HL-60 (cell line): ENCODE measurements around the gene BCL7B.

Source experiments
- DNase-seq, 2 experiments: peaks; one replicate each; pipeline ENCODE4 v3.0.0-alpha.2; 2010 to 2020; ENCODE audit warnings: low read depth in 1 of 2, low spot score in 1 of 2
- H3K27ac ChIP-seq: fragments of 250-450 bp; sonication (Bioruptor Pico); replicated peaks from 2 replicates; pipeline ENCODE4 v1.5.1; 2020; ENCODE audit warnings: mild to moderate bottlenecking, moderate library complexity
- H3K27me3 ChIP-seq: fragments of 250-450 bp; sonication (Bioruptor Pico); 2 replicates; pipeline ENCODE4 v1.5.1; 2021; ENCODE audit warnings: mild to moderate bottlenecking, moderate library complexity; ENCODE audit not compliant: insufficient read depth, poor library complexity, severe bottlenecking
- H3K4me3 ChIP-seq: replicated peaks from 2 replicates; pipeline ENCODE4 v1.5.1; 2011; ENCODE audit warnings: mild to moderate bottlenecking, control low read depth, low read length; ENCODE audit not compliant: insufficient read depth
- CTCF ChIP-seq: IDR thresholded peaks from one replicate; pipeline ENCODE4 v1.5.1; 2011; ENCODE audit warnings: low read length, control low read depth, inconsistent platforms; ENCODE audit not compliant: insufficient read depth
- GABPA ChIP-seq: IDR thresholded peaks from 2 replicates; pipeline ENCODE4 v1.6.1; 2012; ENCODE audit warnings: low read depth
- POLR2AphosphoS5 ChIP-seq: IDR thresholded peaks from 2 replicates; pipeline ENCODE4 v1.6.1; 2012; ENCODE audit warnings: low read depth
- REST ChIP-seq: IDR thresholded peaks from 2 replicates; pipeline ENCODE4 v1.6.1; 2012; ENCODE audit warnings: low read depth; ENCODE audit not compliant: insufficient replicate concordance
- SPI1 ChIP-seq: IDR thresholded peaks from 2 replicates; pipeline ENCODE4 v1.6.1; 2012; ENCODE audit warnings: low read depth, mild to moderate bottlenecking, borderline replicate concordance

The BCL7B gene

GRCh38 chr7:73570521-73570920 lies 13.0 kb upstream of the BCL7B start:
- no peak overlapping the region for H3K27ac ChIP-seq
- no peak overlapping the region for H3K4me3 ChIP-seq
- no peak for DNase-seq
- TF ChIP-seq POLR2AphosphoS5 (no peak), CTCF (no peak), REST (no peak), GABPA (no peak), SPI1 (no peak)
- no peaks in the 10 kb centered on the region for H3K27me3 ChIP-seq

- DNase-seq: no peak
- Histone ChIP-seq H3K27me3 (no peaks in the 10 kb centered on the region), H3K4me3 (no peak overlapping the region), H3K27ac (no peak overlapping the region)
- TF ChIP-seq SPI1: no peak
- TF ChIP-seq POLR2AphosphoS5: no peak
- TF ChIP-seq GABPA: no peak
- TF ChIP-seq CTCF: no peak
- TF ChIP-seq REST: no peak
These were observed 11.6 kb upstream of the BCL7B start for GRCh38 chr7:73569042-73569608.

GRCh38 chr7:73567846-73568685 lies 10.6 kb upstream of the BCL7B start:
- TF ChIP-seq SPI1 (peak; percentile 21; the same call in 1 of the 2 replicates), POLR2AphosphoS5 (no peak), REST (no peak)
- Histone ChIP-seq H3K27me3 (no peaks in the 10 kb centered on the region), H3K27ac (no peak overlapping the region), H3K4me3 (no peak overlapping the region)
- DNase-seq: no peak
